Endodermal cell (in vitro differentiated cells): ENCODE data around the gene TMCO4. TPM values are rescaled to one million over a fixed set of nuclear protein-coding genes. Genes with fewer than 3 reads are reported as not detected.

Source experiments
- DNase-seq: peaks from one replicate; pipeline ENCODE4 v3.0.0-alpha.2; 2017
- H3K27ac ChIP-seq: 2 replicates; pipeline ENCODE4 v1.5.1; 2013; ENCODE audit warnings: mild to moderate bottlenecking, low read depth, low read length, moderate library complexity
- H3K27me3 ChIP-seq: 2 replicates; pipeline ENCODE4 v1.6.1; 2013; ENCODE audit warnings: mild to moderate bottlenecking, low read length, moderate library complexity; ENCODE audit not compliant: insufficient read depth, control insufficient read depth, poor library complexity, severe bottlenecking
- H3K36me3 ChIP-seq: 2 replicates; pipeline ENCODE4 v1.7.0; 2013; ENCODE audit warnings: mild to moderate bottlenecking, low read length, moderate library complexity; ENCODE audit not compliant: control insufficient read depth, insufficient read depth
- H3K4me1 ChIP-seq: one replicate; pipeline ENCODE4 v1.7.0; 2013; ENCODE audit warnings: low read length; ENCODE audit not compliant: control insufficient read depth, insufficient read depth
- H3K4me3 ChIP-seq: 2 replicates; pipeline ENCODE4 v1.5.1; 2013; ENCODE audit warnings: mild to moderate bottlenecking, low read length, moderate library complexity
- H3K9ac ChIP-seq: 2 replicates; pipeline ENCODE4 v1.6.1; 2013; ENCODE audit warnings: mild to moderate bottlenecking, low read length, moderate library complexity; ENCODE audit not compliant: poor library complexity, severe bottlenecking; ENCODE audit errors: extremely low read depth
- H3K9me3 ChIP-seq: 2 replicates; pipeline ENCODE4 v1.6.1; 2013; ENCODE audit warnings: mild to moderate bottlenecking, low read length, moderate library complexity; ENCODE audit not compliant: control insufficient read depth
- H3K27ac Mint-ChIP-seq: 2 replicates; pipeline ENCODE4 v1.8.0; 2020; ENCODE audit warnings: mixed read lengths
- H3K27me3 Mint-ChIP-seq: 2 replicates; pipeline ENCODE4 v1.8.0; 2021; ENCODE audit warnings: mild to moderate bottlenecking, mixed read lengths; ENCODE audit not compliant: insufficient read depth
- H3K36me3 Mint-ChIP-seq: 2 replicates; pipeline ENCODE4 v1.8.0; 2020; ENCODE audit warnings: low read depth, mixed read lengths
- H3K4me1 Mint-ChIP-seq: 2 replicates; pipeline ENCODE4 v1.8.0; 2020; ENCODE audit warnings: mixed read lengths
- H3K4me3 Mint-ChIP-seq: 2 replicates; pipeline ENCODE4 v1.8.0; 2020; ENCODE audit warnings: mild to moderate bottlenecking, moderate library complexity, mixed read lengths
- H3K9me3 Mint-ChIP-seq: 2 replicates; pipeline ENCODE4 v1.8.0; 2020; ENCODE audit warnings: mild to moderate bottlenecking, mixed read lengths
- CTCF ChIP-seq: fragments of 200-600 bp; sonication (generic); conservative IDR thresholded peaks from 2 replicates; pipeline ENCODE4 v1.5.0; 2021; ENCODE audit warnings: antibody characterized with exemption, mild to moderate bottlenecking
- WGBS, 2 experiments: methylation state at CpG; one replicate each; pipeline versions ENCODE4 v1.1.5 to v1.1.7; 2013; ENCODE audit warnings: missing lambda C conversion rate in 2 of 2, mixed read lengths in 1 of 2; ENCODE audit not compliant: insufficient coverage in 1 of 2, insufficient read length in 1 of 2; 5-methylcytosine and 5-hydroxymethylcytosine counted together
- total RNA-seq, 2 donors: library from RNA; stranded (reverse); fragmentation: NEBNext Ultra II Directional in 1 of 2; extraction: Animal tissue kit (Norgen Biotek cat#: 25700) in 1 of 2; gene quantifications; 2 replicates in 1 of 2; 3 replicates in 1 of 2; pipeline ENCODE4 v1.2.1, GENCODE V29; 2021

The TMCO4 gene
- total RNA-seq, 2 donors from 2014 or later: 6.2 to 6.6 TPM

GRCh38 chr1:19814681-19815503 is 15.2 kb upstream of the TMCO4 start, which contains the start of gene RNF186:
TSS of gene RNF186 (minus strand) at chr1:19815283. CDS start at chr1:19815101, 182 bp downstream.
- no peak for DNase-seq
- H3K36me3 ChIP-seq: no peaks in the 10 kb centered on the region
- peaks cover 4% of the 10 kb centered on the region for H3K9me3 Mint-ChIP-seq
- H3K4me1 Mint-ChIP-seq: peaks cover 15% of the 10 kb centered on the region
- WGBS, 2 experiments: 91 to 95% methylated on average over 8 to 22 of the region's 22 CpGs
- H3K27ac ChIP-seq: no peak within 1 kb of the TSS
- no peaks in the 10 kb centered on the region for H3K36me3 Mint-ChIP-seq
- no peaks in the 10 kb centered on the region for H3K4me1 ChIP-seq
- peaks cover 5% of the 10 kb centered on the region for H3K27me3 ChIP-seq
- H3K27me3 Mint-ChIP-seq: peaks cover 21% of the 10 kb centered on the region
- no peak within 1 kb of the TSS for H3K27ac Mint-ChIP-seq
- no peaks in the 10 kb centered on the region for H3K9me3 ChIP-seq
- no peak within 1 kb of the TSS for H3K4me3 ChIP-seq
- H3K4me3 Mint-ChIP-seq: no peak within 1 kb of the TSS
- TF ChIP-seq CTCF: no peak
- no peak within 1 kb of the TSS for H3K9ac ChIP-seq

DNA sequence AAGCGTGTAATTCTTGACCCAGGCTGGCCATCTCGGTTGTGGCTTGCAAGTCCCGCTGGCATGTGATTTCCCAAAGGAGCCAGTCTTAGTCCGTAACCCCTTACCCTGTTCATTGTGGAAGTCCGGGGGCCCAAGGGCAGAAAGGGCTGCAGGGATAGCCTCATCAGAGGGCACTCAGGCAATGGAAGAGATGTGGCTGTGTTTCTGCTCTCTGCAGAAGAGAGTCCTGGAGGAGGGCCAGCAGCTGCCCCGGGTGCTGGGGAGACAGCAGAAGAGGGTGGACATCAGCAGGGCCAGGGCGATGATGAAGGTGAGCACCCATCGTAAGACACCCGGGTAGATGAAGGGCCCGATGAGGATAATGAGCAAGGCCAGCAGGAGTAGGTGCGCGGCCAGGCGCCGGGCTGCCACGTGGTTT is 14.5 kb upstream of the TMCO4 start:
- Histone ChIP-seq H3K4me3 (no peak overlapping the region), H3K27ac (no peak overlapping the region), H3K9ac (no peak overlapping the region), H3K27me3 (peaks cover 5% of the 10 kb centered on the region), H3K36me3 (no peaks in the 10 kb centered on the region), H3K9me3 (no peaks in the 10 kb centered on the region), H3K4me1 (no peaks in the 10 kb centered on the region)
- H3K27ac Mint-ChIP-seq: no peak overlapping the region
- H3K36me3 Mint-ChIP-seq: no peaks in the 10 kb centered on the region
- 91 to 95% methylated on average over 11 to 15 of the region's 15 CpGs for WGBS, 2 experiments
- peaks cover 15% of the 10 kb centered on the region for H3K4me1 Mint-ChIP-seq
- peaks cover 9% of the 10 kb centered on the region for H3K9me3 Mint-ChIP-seq
- peaks cover 21% of the 10 kb centered on the region for H3K27me3 Mint-ChIP-seq
- no peak for DNase-seq
- no peak overlapping the region for H3K4me3 Mint-ChIP-seq
- TF ChIP-seq CTCF: no peak

DNA sequence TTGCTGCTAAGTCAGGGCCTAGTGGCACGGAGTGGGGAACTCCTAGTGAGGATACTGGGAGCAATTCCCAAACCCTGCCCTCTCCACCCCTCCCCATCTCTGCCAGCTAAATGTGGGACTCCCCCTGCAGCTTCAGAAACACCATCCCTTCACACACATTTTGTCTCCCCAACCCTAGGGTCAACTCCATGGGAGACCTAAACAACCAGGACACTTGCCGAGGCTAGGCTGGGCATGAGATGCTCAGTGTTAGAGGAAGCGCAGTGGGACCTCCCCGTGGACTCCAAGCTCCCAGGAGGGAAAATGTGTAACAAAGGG is 13.9 kb upstream of the TMCO4 start:
- no peak overlapping the region for H3K4me3 ChIP-seq
- H3K36me3 ChIP-seq: no peaks in the 10 kb centered on the region
- H3K9me3 Mint-ChIP-seq: peaks cover 13% of the 10 kb centered on the region
- no peak overlapping the region for H3K4me3 Mint-ChIP-seq
- H3K27ac Mint-ChIP-seq: no peak overlapping the region
- H3K27me3 ChIP-seq: peaks cover 5% of the 10 kb centered on the region
- peaks cover 20% of the 10 kb centered on the region for H3K27me3 Mint-ChIP-seq
- H3K27ac ChIP-seq: no peak overlapping the region
- H3K36me3 Mint-ChIP-seq: no peaks in the 10 kb centered on the region
- 94 to 100% methylated on average over 1 to 4 of the region's 4 CpGs for WGBS, 2 experiments
- no peak overlapping the region for H3K9ac ChIP-seq
- no peak for DNase-seq
- H3K4me1 Mint-ChIP-seq: peaks cover 15% of the 10 kb centered on the region
- no peak for TF ChIP-seq CTCF
- no peaks in the 10 kb centered on the region for H3K9me3 ChIP-seq
- no peaks in the 10 kb centered on the region for H3K4me1 ChIP-seq
